GM21515 (cell line): ENCODE measurements around the gene MRPS18A.
"Not testable (repeated sequence)": the region's sequence is repeated elsewhere in the genome, so short reads cannot be mapped to it uniquely, and the experiment has no call there.

Experiments used
- ATAC-seq: cut with Tn5 transposase; IDR thresholded peaks from one replicate; pipeline ENCODE4 v1.9.1; 2021; ENCODE audit not compliant: unreplicated experiment

Gene MRPS18A

GRCh38 chr6:43717822-43718221, 30.2 kb upstream of the MRPS18A start:
- ATAC-seq = no peak

- no peak for ATAC-seq
Observed at GRCh38 chr6:43717389-43717788, 29.8 kb upstream of the MRPS18A start.

- ATAC-seq = no peak
Observed at GRCh38 chr6:43716099-43716498, 28.5 kb upstream of the MRPS18A start.

GRCh38 chr6:43715056-43715788, 27.6 kb upstream of the MRPS18A start:
- peak; percentile 81 for ATAC-seq

- ATAC-seq = peak; percentile 25
Observed at GRCh38 chr6:43714311-43715055, 26.9 kb upstream of the MRPS18A start.

- ATAC-seq = no peak
Observed at GRCh38 chr6:43713643-43714310, 26.2 kb upstream of the MRPS18A start.

DNA sequence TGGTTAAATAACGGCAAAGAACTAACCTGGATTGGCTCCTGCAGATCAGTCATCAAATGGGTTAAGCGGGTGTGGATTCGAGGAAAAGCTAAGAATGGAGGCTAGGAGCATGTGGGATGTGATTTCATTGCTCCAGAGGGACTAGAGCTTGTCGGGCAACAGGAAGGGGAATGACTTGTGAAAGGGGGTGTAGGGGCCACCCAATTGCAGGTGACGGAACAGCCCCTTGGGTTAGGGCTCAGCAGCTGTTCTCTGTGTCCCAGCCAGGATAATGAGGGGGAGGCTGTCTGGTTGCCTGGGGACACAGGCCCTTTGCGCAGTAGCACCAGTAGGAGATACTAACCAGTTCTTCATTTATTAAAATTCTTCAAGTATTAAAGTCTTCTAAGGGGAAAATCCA, 25.0 kb upstream of the MRPS18A start:
- no peak for ATAC-seq

DNA sequence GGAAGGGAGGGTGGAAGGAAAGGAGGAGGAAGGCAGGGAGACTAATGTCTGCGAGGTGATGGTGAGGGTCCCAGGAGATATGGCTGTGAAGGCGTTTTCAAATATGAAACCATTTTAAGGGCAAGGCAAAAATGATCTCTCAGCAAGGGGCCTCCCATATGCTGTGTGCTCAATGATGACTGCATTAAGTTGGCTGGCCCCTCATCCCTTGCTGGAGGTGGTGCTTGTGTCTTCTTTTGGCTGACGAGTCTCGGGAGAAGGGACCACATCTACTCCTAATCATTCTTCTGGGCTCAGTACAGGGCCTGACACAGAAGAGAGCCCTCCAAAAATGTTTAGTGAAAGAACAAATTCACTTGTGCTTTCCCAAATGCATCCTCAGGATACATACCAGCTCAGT, 23.0 kb upstream of the MRPS18A start:
- ATAC-seq = no peak

- no peak for ATAC-seq
Observed at GRCh38 chr6:43709654-43710303, 22.2 kb upstream of the MRPS18A start.

DNA sequence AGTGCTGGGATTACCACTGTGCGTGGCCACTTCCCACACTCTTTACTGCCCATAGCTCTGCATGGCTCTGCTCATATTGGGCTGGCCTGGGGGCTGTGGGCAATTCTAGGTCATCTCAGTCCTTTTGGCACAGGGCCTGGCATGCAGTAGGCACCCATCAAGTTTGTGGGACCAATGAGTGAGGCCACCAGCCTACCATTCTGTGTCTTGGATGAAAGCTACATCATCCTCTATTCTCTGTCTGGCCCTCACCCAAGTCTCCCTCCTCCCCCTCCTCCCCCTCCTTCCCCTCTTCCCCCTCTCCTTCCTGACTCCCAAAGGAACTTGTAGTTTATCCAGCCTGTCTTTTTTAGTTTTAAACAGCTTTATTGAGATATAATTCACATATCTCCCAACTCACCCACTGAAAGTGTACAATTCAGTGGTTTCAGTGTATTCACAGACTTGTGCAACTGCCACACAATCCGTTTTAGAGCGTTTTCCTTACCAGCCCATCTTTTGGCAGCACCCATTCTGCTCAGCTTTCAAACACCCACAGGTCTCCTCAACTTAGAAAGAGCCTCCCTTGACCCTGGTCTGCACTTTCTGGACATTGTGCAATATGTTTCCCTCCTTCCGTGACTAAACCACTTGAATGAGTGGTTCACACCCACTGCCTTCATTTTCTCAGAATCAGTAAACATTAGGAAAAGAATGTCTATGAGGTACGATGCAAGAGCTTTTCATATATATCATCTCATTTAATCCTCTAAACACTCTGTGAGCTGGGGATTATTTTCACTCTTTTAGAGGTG, 21.5 kb upstream of the MRPS18A start:
- ATAC-seq = no peak

- ATAC-seq = no peak
Observed at GRCh38 chr6:43707767-43708166, 20.2 kb upstream of the MRPS18A start.

GRCh38 chr6:43707269-43707668, 19.7 kb upstream of the MRPS18A start:
- no peak for ATAC-seq

DNA sequence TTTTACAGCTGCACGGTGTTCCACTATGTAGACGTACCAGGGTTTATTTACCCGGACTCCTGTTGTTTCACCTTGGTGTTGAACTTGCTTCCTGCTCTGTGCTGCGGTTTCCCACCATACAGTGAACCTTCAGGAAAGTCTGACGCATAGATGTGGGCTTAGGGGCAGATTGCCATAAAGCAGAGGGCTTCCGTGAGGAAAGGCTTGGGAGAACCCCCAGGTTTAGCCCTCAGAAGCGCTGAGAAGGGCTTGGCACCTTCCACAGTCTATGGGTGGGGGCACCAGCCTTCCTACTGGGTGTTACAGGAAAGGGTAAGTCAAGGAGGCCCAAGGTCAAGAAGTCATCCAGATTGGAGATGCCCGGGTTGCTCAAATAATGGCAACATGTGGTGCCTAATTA, 19.2 kb upstream of the MRPS18A start:
- no peak for ATAC-seq

DNA sequence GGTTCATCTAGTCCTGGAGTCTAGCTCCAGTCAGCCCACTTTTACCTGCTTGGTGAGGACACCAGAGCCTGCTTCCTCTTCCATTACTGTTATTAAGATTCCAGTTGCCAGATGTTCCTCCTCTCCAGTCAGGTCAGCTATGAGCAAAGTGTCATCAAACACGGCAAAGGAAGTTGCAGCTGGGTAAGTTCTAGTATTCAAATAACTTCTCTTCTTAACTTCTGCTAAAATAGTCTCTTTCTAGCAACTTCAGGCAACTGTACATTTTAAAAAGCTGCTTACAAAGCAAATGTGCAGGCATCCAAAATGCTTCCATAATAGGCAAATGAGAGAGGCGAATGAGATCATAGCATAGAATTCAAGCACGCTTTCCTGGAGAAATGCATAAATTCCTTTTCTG, 18.4 kb upstream of the MRPS18A start:
- peak; percentile 49 for ATAC-seq

DNA sequence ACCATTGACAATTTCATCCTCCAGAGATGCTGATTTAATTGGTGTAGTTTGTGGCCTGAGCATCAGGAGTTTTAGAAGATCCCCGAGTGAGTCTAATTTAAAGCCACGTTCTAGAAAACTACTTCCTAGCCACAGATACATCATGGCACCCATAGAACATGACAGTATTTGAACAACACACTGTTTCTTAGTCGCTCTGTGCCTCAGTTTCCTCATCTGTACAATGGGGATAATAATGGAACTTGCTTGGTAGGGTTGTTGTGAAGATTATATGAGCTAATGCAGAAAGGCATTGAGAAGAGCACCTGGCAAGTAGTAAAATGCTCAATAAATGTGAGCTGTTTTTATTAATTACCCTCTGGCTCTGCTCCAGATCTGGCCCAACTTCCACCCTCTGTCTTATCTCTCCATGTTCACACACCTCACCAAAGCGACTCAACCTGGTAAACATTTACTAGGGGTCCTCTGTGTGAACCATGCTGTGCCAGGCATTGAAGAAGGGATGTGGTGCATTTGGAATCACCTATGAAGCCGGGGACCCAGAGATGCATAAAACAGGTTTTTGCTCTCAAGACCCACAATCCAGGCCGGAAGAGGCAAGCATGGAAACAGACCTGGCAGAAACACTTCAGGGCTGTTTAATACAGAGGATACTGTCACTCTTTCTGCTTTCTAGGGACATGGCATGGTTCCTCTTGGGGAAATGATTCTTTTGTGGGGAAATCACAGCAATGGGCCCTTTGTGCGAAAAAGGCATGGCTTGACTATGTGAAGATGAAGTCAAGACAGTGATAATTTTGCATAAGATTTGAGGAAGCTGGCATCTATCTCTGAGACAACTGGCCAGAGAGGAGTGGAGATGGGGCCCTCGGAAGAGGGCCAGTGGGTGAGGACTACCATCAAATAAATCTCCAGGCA, 16.2 kb upstream of the MRPS18A start:
- no peak for ATAC-seq

GRCh38 chr6:43702534-43703440, 15.2 kb upstream of the MRPS18A start:
- ATAC-seq = no peak

DNA sequence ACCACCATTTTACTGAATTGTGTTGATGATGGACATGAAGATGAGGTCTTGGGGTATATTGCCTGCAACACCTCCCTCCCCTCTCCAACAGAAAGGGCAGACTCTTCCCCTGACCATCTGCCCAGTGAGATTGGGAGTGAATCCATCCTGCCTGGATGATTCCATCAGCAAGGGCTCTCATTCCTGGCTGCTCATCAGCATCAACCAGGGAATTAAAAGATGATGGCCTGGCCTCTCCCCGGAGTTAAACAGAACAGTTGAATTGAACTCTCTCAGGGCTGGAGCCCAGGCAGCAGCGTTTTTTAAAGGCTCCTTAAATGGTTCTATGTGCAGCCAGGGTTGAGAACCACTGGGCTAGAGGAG, 14.6 kb upstream of the MRPS18A start:
- ATAC-seq = no peak

- ATAC-seq = not testable (repeated sequence)
Observed at GRCh38 chr6:43700939-43701560, 13.5 kb upstream of the MRPS18A start.
